PC-3 (cell line): ENCODE measurements around the gene DDX54.

Experiments used
- CTCF ChIP-seq: fragments of 300-600 bp; sonication (generic); conservative IDR thresholded peaks from 2 replicates; pipeline ENCODE4 v1.5.1; 2017; ENCODE audit warnings: antibody characterized with exemption, low read depth, mild to moderate bottlenecking, low read length
- EZH2phosphoT487 ChIP-seq: fragments of 300-600 bp; sonication (generic); IDR thresholded peaks from 2 replicates; pipeline ENCODE4 v1.6.1; 2018; ENCODE audit warnings: mild to moderate bottlenecking, antibody characterized with exemption, low read length, borderline replicate concordance

GRCh38 chr12:113208041-113208934 is 23.0 kb upstream of the DDX54 start:
- TF ChIP-seq CTCF: no peak
- no peak for TF ChIP-seq EZH2phosphoT487
